ENCODE results near the gene EMC8. TPM values are rescaled to one million over a fixed set of nuclear protein-coding genes. Genes with fewer than 3 reads are reported as not detected.

Gene EMC8
- total and polyA plus RNA-seq, 2 of the 8 experiments (the other 6 are each of a cell fraction or from before 2014, with no cell fraction given): 52.2 to 69.7 TPM

DNA sequence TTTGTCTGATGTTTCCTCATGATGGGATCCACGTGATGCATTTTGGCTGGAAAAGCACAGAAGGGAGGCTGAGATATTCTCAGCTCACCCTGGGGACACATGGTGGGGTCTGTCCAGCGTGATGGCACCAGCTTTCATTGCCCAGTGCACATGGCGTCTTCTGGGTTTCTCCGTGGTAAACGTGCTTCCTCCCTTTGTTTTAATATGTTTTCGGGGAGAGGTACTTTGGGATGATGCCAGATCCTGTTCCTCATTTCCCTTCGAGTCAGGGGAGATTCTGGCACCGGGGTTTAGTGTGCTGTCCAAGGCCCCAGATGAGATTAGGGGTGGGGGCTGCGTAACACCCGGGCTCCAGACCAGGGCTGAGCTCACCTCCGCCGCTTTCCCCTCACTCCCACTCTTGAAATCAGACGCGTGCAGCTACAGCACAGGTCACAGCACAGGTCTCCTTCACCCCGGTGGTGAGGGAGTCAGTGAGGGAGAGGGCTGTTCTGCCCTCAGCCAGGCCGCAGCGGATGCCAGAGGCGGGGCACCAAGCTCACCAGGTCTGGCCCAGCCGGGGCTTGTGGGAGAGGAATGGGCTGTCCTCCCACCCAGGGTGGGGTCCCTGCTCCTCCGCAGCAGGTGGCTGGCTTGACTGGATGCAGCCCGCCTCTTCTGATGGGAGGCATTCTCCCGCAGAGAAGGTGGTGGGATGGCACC lies 34.0 kb upstream of the EMC8 start (continued):
- TF ChIP-seq USF2 (IDR thresholded peaks at IDR 0.05; ENCODE audit: low read length): no peak

All from H1 (cell line).